ENCODE results near the gene DENND1C.

The DENND1C gene

GRCh38 chr19:6424195-6424938, 57.2 kb downstream of the DENND1C start, which contains the start of gene KHSRP:
TSS of gene KHSRP (minus strand) at chr19:6424811. CDS start at chr19:6424701, 110 bp downstream.
- DNase-seq (ENCODE audit: low read depth), result no peak

GRCh38 chr19:6423499-6424194, 57.9 kb downstream of the DENND1C start:
- DNase-seq (ENCODE audit: low read depth), result no peak

- DNase-seq (ENCODE audit: low read depth), result no peak
Measured at GRCh38 chr19:6421075-6422014, 60.2 kb downstream of the DENND1C start.

GRCh38 chr19:6418562-6418932, 63.0 kb downstream of the DENND1C start:
- no peak for DNase-seq (ENCODE audit: low read depth)

DNA sequence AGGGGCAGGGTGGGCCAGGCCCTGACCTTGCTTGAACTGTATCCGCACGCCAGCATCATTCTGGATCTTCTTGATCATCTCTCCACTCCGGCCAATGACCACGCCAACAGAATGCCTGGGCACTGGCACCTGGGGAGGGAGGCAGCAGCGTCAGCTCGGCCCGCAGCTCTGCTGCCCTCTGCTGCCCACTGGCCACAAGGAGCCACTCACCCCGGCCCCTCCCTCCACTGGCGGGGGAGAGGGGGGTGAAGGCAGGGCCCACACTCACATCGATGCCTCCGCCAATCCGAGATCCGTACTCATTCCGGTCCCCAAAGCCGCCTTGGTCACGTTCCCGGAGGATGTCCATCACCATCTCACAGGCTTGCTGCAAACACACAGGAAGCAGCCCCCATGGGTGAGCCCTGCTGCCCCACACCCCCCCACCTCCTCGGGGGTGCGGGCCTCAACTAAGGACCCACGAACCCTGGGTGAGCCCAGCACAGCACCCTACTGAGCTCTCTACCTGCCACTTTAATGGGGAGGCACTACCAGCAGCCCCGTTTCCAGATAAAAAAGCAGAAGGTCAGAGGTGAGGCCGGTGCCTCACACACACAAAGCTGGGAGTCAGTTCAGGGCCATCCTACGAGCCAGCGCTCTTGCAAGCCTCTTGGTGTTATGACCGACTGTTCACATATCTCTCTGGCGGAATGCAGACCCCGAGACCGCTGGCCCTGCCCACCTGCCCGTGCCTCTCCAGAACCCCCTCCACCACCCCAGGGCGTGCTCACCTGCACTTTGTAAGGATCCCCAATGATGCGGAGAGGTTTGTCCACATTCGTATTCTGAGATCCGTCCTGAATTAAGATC, 63.6 kb downstream of the DENND1C start:
- DNase-seq (ENCODE audit: low read depth), result no peak
